Mucosa of gallbladder (tissue), 1 donor: Measurements from ENCODE around the gene SGO1. TPM values are rescaled to one million over a fixed set of nuclear protein-coding genes. Genes with fewer than 3 reads are reported as not detected.

Experiments
- DNase-seq: peaks from one replicate; pipeline ENCODE4 v3.0.0-alpha.2; 2020; ENCODE audit warnings: low spot score
- total RNA-seq: library from RNA; stranded (reverse); gene quantifications from one replicate; pipeline ENCODE4 v1.2.1, GENCODE V29; 2021
- donor health status: DM: no; HTN: no; CAD: no.

SGO1 gene
- total RNA-seq, 1 donor from 2014 or later: 0.83 TPM

DNA sequence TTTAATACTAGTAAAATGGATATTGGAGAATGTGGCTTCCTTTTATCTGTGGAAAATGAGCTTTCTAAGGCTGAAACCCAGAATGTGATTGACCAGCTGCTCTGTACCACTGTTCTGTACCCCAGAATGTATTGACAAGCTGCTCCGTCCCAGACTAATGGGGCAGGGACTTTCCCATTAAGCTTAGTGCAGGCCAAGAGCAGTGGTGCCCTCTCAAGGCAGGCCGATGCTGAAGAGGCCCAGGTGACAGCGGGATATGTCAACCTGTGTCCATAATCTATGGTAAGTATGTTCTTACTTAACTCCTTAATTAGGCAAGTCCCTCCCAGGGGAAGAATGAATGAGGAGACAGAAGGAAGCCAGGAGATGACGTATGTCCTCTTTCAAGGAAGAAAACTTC, 31.1 kb downstream of the SGO1 start:
- DNase-seq: no peak

GRCh38 chr3:20154078-20154477, 31.9 kb downstream of the SGO1 start:
- DNase-seq: no peak

- DNase-seq: no peak
Observed at GRCh38 chr3:20148466-20148865, 37.5 kb downstream of the SGO1 start.

- no peak for DNase-seq
Observed at GRCh38 chr3:20147361-20147760, 38.6 kb downstream of the SGO1 start.

GRCh38 chr3:20146301-20146700, 39.7 kb downstream of the SGO1 start:
- no peak for DNase-seq

GRCh38 chr3:20145874-20146273, 40.1 kb downstream of the SGO1 start:
- no peak for DNase-seq

GRCh38 chr3:20143519-20143918, 42.5 kb downstream of the SGO1 start:
- DNase-seq: no peak

GRCh38 chr3:20142517-20142916, 43.5 kb downstream of the SGO1 start:
- DNase-seq: no peak

DNA sequence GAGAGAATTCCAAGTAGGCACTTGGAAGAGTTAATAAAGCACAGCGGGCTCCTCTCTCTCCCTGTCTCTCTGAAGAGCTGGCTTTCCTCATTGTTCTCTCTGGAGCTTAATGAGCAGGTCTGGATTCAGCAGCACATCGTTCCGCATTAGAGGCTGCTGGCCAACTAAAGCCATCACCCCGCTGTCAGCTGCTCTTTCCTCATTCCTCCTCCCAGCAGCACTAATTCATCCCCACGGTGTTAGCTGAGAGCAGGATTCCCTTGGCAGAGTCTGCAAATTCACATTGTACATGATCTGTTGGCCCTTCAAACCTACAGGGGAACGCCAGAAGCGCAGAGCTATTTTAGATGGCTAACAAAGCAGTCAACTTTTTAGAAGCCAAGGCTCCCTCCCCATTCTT, 44.2 kb downstream of the SGO1 start:
- DNase-seq: peak; percentile 11

DNA sequence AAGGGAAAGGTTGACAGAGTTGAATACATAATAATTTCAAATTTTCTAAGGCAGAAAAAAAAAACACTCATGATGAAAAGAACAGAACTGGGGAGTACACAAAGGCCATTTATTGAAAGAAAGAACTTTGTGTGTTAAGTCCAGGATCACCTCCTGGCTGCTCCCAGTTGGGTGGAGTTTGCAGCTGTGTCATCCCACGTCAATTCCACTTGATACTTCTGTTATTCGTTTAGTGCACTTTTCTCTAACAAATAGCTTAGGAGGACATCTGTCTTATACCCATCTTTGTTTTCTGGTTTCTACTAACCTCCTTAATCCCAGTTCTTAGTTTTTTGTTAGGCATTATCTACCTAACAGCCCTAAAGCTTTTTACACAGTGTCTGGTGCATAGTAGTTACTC, 44.7 kb downstream of the SGO1 start:
- no peak for DNase-seq

DNA sequence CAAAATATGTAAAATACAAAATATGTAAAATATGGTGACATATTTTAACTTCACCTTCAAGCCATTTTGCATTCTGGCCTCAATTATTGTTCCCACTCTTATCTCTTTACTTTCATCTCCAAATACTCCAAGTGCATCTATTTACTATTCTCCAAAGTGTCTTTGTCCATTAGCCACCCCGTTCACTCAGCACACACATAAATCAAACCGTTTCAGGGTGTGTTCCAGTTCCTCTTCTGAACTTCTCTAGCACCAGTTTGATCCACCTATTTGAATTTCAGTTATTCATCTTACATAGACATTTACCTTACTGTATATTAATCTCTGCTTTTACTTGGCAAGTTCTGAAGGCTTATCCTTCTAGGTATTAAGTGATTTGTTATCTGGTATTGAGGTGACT, 45.1 kb downstream of the SGO1 start:
- DNase-seq: no peak

- no peak for DNase-seq
Observed at GRCh38 chr3:20137647-20138046, 48.4 kb downstream of the SGO1 start.

DNA sequence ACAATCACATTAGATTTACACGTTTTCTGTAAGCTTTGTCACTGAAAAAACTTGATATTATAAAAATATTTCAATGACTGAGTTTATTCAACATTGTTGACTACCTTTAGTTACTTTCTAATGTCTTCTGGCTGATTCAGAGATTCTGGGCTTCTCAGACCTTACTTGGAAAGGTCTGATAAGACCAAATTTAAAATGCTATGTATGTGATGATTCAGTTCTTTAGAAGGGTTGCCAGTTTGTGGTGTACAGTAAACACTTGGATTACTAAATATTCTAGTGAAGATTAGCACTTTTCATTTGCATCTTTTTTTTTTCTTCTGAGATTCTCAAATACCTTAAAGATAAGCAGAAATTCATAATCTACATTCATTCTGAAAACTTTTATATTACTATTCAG, 49.8 kb downstream of the SGO1 start:
- no peak for DNase-seq

DNA sequence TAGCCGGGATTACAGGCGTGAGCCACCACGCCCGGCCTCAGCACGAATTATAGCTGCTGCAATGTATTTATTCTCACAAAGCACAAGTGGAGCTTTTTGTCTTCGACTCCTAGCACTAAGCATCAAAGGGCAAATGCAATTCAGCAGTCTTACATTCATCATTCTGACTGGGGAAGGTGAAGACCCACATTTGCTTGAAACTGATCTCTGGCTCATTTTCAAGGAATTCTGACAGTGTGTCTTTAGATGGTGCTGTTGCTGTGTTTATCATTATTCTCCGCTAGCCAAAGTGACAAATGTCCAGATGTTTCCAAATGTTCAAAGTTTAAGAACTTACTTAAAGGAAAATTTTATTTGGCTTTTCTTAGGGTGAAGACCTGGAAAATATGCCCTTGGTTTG, 55.9 kb downstream of the SGO1 start:
- no peak for DNase-seq

DNA sequence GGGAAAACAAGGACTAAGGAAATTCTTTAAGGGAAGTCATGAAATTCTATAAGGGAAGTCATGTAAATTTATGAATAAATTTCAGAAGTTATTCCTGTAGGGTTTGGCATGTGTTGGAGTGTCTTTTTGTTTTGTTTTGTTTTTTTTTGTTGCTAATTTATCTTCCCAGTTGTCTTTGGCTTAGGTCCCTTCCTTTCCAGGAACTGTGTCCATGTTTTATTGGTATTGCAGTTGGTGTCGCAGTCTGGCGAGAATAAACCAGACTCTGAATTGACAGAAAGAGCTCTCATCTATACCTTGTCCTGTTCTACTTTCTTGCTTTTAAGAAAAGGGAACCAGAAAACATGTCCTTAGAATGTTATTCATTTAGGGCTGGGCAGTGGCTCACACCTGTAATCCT, 57.6 kb downstream of the SGO1 start:
- DNase-seq: no peak

- DNase-seq: no peak
Observed at GRCh38 chr3:20125897-20126296, 60.1 kb downstream of the SGO1 start.

GRCh38 chr3:20125289-20125688, 60.7 kb downstream of the SGO1 start:
- no peak for DNase-seq

GRCh38 chr3:20123131-20123652, 62.8 kb downstream of the SGO1 start:
- no peak for DNase-seq

GRCh38 chr3:20121088-20121487, 64.9 kb downstream of the SGO1 start:
- no peak for DNase-seq

Other genes with a start within 250 kb of the SGO1 start
- 53.6 TPM for gene RAB5A, start 239.1 kb downstream of the SGO1 start, total RNA-seq
- gene PP2D1, start 173.9 kb downstream of the SGO1 start, total RNA-seq: not detected
- 16.8 TPM for gene KAT2B, start 145.8 kb downstream of the SGO1 start, total RNA-seq